Measurements from ENCODE around the gene MYL6.

MYL6 gene

GRCh38 chr12:56158926-56159461, 835 bp downstream of the MYL6 start:
- peak; percentile 58 for DNase-seq

GRCh38 chr12:56159482-56160192, 1.5 kb downstream of the MYL6 start:
- DNase-seq: no peak

- DNase-seq: no peak
These were observed 2.1 kb downstream of the MYL6 start for GRCh38 chr12:56160193-56160763.

- no peak for DNase-seq
These were observed 2.9 kb downstream of the MYL6 start for GRCh38 chr12:56160894-56161689.

GRCh38 chr12:56161690-56162351, 3.7 kb downstream of the MYL6 start:
- DNase-seq: no peak

- no peak for DNase-seq
These were observed 4.5 kb downstream of the MYL6 start for GRCh38 chr12:56162468-56163290.

GRCh38 chr12:56163533-56164344, 5.6 kb downstream of the MYL6 start:
- no peak for DNase-seq

GRCh38 chr12:56164345-56164729, 6.2 kb downstream of the MYL6 start:
- no peak for DNase-seq

GRCh38 chr12:56165369-56165768, 7.2 kb downstream of the MYL6 start:
- DNase-seq: no peak

GRCh38 chr12:56169229-56169759, 11.1 kb downstream of the MYL6 start:
- no peak for DNase-seq

GRCh38 chr12:56172839-56173238, 14.7 kb downstream of the MYL6 start:
- no peak for DNase-seq

GRCh38 chr12:56178347-56178746, 20.2 kb downstream of the MYL6 start:
- no peak for DNase-seq

- no peak for DNase-seq
These were observed 28.8 kb downstream of the MYL6 start for GRCh38 chr12:56186957-56187356.

GRCh38 chr12:56188131-56188777, 30.1 kb downstream of the MYL6 start:
- no peak for DNase-seq

- no peak for DNase-seq
These were observed 30.6 kb downstream of the MYL6 start for GRCh38 chr12:56188778-56189098.

GRCh38 chr12:56189099-56189917, 31.1 kb downstream of the MYL6 start, which contains the start of gene SMARCC2:
SMARCC2 (minus strand) TSS chr12:56189483; CDS start chr12:56189461, 22 bp downstream.
- peak; percentile 74 for DNase-seq

- DNase-seq: peak; percentile 60
These were observed 31.9 kb downstream of the MYL6 start for GRCh38 chr12:56189918-56190694.

GRCh38 chr12:56190695-56191155, 32.6 kb downstream of the MYL6 start:
- no peak for DNase-seq

GRCh38 chr12:56192582-56192981, 34.4 kb downstream of the MYL6 start:
- DNase-seq: no peak

Data from NCI-H2029 treated with DMSO at 0.1 percent for 48 hours (cell line).